Gastroesophageal sphincter (tissue), 4 donors: ENCODE measurements around the gene FRMD5. TPM values are rescaled to one million over a fixed set of nuclear protein-coding genes. Genes with fewer than 3 reads are reported as not detected.
"Not testable (repeated sequence)": the region's sequence is repeated elsewhere in the genome, so short reads cannot be mapped to it uniquely, and the experiment has no call there.

ENCODE experiments used
- ATAC-seq: fragments of 150-250 bp; one replicate; pipeline ENCODE4 v1.9.1; 2016; ENCODE audit warnings: mild to moderate bottlenecking, moderate library complexity
- H3K27ac ChIP-seq, 4 donors: fragments of 200-600 bp; sonication (generic) in 3 of 4; 1 replicate in 3 of 4; 2 replicates in 1 of 4; pipeline ENCODE4 v1.5.1; 2016 to 2019
- H3K27me3 ChIP-seq: fragments of 200-600 bp; sonication (generic); one replicate; pipeline ENCODE4 v1.5.1; 2019
- H3K36me3 ChIP-seq, 2 donors: fragments of 200-600 bp; sonication (generic); one replicate each; pipeline ENCODE4 v1.5.1; 2019; ENCODE audit warnings: control low read depth in 1 of 2
- H3K4me1 ChIP-seq, 3 donors: fragments of 200-600 bp; sonication (generic); 1 replicate in 2 of 3; 2 replicates in 1 of 3; pipeline ENCODE4 v1.5.1; 2016 to 2019; ENCODE audit warnings: control low read depth in 2 of 3
- H3K4me3 ChIP-seq, 2 donors: fragments of 200-600 bp; sonication (generic); one replicate each; pipeline ENCODE4 v1.5.1; 2019; ENCODE audit warnings: mild to moderate bottlenecking in 1 of 2, moderate library complexity in 1 of 2
- H3K9me3 ChIP-seq, 3 donors: fragments of 200-600 bp; sonication (generic); one replicate each; pipeline ENCODE4 v1.5.1; 2017 to 2019; ENCODE audit warnings: control low read depth in 2 of 3
- EP300 ChIP-seq: sonication (generic); formaldehyde crosslinking; IDR thresholded peaks from one replicate; pipeline ENCODE4 v1.6.1; 2017; ENCODE audit warnings: antibody characterized with exemption, mild to moderate bottlenecking
- POLR2A ChIP-seq, 2 donors: fragments of 450-650 bp; IDR thresholded peaks; one replicate each; pipeline ENCODE4 v1.6.1; 2017; ENCODE audit warnings: antibody characterized with exemption in 2 of 2, mild to moderate bottlenecking in 2 of 2, moderate library complexity in 1 of 2
- POLR2AphosphoS5 ChIP-seq: sonication (generic); formaldehyde crosslinking; IDR thresholded peaks from one replicate; pipeline ENCODE4 v1.6.1; 2017; ENCODE audit warnings: antibody characterized with exemption
- WGBS, 2 donors: methylation state at CpG; one replicate each; pipeline ENCODE4 v1.1.5; 2018; ENCODE audit warnings: low coverage in 1 of 2; 5-methylcytosine and 5-hydroxymethylcytosine counted together
- total RNA-seq, 4 donors: library from RNA; depleted of rRNA; stranded (reverse); fragments of >200 nt; gene quantifications; one replicate each; pipeline ENCODE4 v1.1.0, GENCODE V29; 2016
- TF ChIP-seq, protein P1 (sequence below), 4 experiments: fragments of 200-600 bp in 2 of 4; fragments of 450-650 bp in 2 of 4; sonication (generic) in 1 of 4; IDR thresholded peaks; one replicate each; pipeline ENCODE4 v1.5.1; 2017 to 2019; ENCODE audit warnings: antibody characterized with exemption in 4 of 4, mild to moderate bottlenecking in 2 of 4, moderate library complexity in 2 of 4

FRMD5 gene
- total RNA-seq, 4 donors from 2014 or later: 0.47 to 1.2 (median 0.90) TPM

DNA sequence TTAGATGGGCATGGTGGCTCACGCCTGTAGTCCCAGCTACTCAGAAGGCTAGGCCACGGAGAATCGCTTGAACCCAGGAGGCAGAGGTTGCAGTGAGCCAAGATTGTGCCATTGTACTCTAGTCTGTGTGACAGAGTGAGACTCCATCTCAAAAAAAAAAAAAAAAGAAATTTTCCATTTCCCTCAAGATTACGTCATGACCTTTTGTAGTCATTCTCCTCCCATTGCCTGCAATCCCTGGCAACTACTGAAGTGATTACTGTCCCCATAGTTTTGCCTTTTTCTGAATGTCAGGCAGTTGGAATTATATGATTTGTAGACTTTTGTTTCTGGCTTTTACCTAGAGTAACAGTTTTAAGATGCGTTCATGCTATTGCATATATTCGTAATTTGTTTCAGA lies 340.3 kb downstream of the FRMD5 start:
- 89 to 100% methylated on average over 3 to 6 of the region's 6 CpGs for WGBS, 2 donors
- no peak for ATAC-seq
- no peak overlapping the region for H3K27ac ChIP-seq
- H3K4me1 ChIP-seq: no peaks in the 10 kb centered on the region
- H3K4me3 ChIP-seq: no peak overlapping the region
- no peaks in the 10 kb centered on the region for H3K27me3 ChIP-seq
- no peaks in the 10 kb centered on the region for H3K9me3 ChIP-seq
- no peak for TF ChIP-seq EP300
- TF ChIP-seq POLR2AphosphoS5: no peak
- TF ChIP-seq POLR2A (IDR thresholded peaks at IDR 0.05): no peak
- TF ChIP-seq, protein P1, sequence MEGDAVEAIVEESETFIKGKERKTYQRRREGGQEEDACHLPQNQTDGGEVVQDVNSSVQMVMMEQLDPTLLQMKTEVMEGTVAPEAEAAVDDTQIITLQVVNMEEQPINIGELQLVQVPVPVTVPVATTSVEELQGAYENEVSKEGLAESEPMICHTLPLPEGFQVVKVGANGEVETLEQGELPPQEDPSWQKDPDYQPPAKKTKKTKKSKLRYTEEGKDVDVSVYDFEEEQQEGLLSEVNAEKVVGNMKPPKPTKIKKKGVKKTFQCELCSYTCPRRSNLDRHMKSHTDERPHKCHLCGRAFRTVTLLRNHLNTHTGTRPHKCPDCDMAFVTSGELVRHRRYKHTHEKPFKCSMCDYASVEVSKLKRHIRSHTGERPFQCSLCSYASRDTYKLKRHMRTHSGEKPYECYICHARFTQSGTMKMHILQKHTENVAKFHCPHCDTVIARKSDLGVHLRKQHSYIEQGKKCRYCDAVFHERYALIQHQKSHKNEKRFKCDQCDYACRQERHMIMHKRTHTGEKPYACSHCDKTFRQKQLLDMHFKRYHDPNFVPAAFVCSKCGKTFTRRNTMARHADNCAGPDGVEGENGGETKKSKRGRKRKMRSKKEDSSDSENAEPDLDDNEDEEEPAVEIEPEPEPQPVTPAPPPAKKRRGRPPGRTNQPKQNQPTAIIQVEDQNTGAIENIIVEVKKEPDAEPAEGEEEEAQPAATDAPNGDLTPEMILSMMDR (IDR thresholded peaks at IDR 0.05): no peak
- H3K36me3 ChIP-seq: peaks cover 3 to 64% of the 10 kb centered on the region in 2 donors

DNA sequence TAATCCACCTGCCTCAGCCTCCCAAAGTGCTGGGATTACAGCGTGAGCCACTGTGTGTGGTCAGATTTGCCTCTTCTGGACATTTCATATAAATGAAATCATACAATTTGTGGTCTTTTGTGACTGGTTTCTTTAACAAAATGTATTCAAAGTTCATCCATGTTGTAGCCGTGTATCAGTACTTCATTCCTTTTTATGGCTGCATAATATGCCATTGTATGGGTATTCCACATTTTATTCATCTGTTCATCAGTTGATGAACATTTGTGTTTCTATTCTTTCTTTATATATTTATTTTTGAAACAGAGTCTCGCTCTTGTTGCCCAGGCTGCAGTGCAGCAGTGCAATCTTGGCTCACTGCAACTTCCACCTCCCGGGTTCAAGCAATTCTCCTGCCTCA lies 342.5 kb downstream of the FRMD5 start:
- Histone ChIP-seq H3K27me3 (no peaks in the 10 kb centered on the region), H3K4me1 (no peaks in the 10 kb centered on the region), H3K27ac (no peak overlapping the region), H3K4me3 (no peak overlapping the region), H3K36me3 (peaks cover 0 to 55% of the 10 kb centered on the region in 2 donors), H3K9me3 (no peaks in the 10 kb centered on the region)
- no peak for TF ChIP-seq POLR2A (IDR thresholded peaks at IDR 0.05)
- TF ChIP-seq POLR2AphosphoS5: no peak
- TF ChIP-seq, protein P1 (IDR thresholded peaks at IDR 0.05): no peak
- no peak for TF ChIP-seq EP300
- no peak for ATAC-seq
- 96 to 98% methylated on average over 4 of the region's 4 CpGs for WGBS, 2 donors

DNA sequence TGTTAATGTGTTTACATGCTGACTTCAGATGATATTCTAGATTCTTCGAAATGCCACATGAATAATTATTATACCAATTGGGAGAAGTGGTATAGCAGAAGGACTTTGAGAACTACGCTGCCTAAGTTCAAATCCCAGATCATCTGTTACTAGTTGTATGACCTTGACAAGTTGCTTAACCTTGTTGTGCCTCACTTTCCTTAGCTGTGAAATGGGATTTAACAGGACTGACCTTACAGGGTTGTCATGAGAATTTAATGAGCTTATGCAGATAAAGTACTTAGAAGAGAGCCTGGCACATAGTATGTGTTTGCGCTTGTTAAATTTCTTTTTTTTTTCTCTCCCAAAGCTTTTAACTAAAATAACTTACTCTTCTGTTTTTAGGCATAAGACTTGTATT lies 343.8 kb downstream of the FRMD5 start:
- H3K36me3 ChIP-seq: peaks cover 0 to 63% of the 10 kb centered on the region in 2 donors
- no peak for ATAC-seq
- H3K27me3 ChIP-seq: no peaks in the 10 kb centered on the region
- no peaks in the 10 kb centered on the region for H3K9me3 ChIP-seq
- no peaks in the 10 kb centered on the region for H3K4me1 ChIP-seq
- H3K4me3 ChIP-seq: no peak overlapping the region
- 90 to 100% methylated on average over 2 to 3 of the region's 3 CpGs for WGBS, 2 donors
- no peak for TF ChIP-seq POLR2AphosphoS5
- TF ChIP-seq EP300: no peak
- no peak for TF ChIP-seq POLR2A (IDR thresholded peaks at IDR 0.05)
- TF ChIP-seq, protein P1 (IDR thresholded peaks at IDR 0.05): no peak
- no peak overlapping the region for H3K27ac ChIP-seq

DNA sequence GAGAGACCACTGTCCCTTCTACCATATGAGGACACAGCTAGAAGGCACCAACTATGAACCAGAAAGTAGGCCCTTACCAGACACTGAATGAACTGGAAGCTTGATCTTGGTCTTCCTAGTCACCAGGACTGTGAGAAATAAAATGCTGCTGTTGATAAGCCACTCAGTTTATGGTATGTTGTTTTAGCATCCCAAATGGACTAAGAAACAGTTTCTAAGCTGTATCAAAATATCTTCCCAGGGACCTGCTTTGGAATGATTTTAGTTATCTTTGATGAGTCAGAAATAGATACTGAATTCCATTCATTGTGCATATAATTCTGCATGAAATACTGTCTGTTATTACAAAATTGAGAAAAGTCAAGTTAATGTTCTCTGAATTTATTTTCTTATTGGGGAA lies 349.6 kb downstream of the FRMD5 start:
- TF ChIP-seq, protein P1 (IDR thresholded peaks at IDR 0.05): no peak
- TF ChIP-seq POLR2AphosphoS5 (no peak), POLR2A (IDR thresholded peaks at IDR 0.05) (no peak), EP300 (no peak)
- Histone ChIP-seq H3K36me3 (peaks cover 0 to 73% of the 10 kb centered on the region in 2 donors), H3K9me3 (no peaks in the 10 kb centered on the region), H3K27ac (no peak overlapping the region), H3K4me3 (no peak overlapping the region), H3K4me1 (no peaks in the 10 kb centered on the region), H3K27me3 (no peaks in the 10 kb centered on the region)
- ATAC-seq: no peak

DNA sequence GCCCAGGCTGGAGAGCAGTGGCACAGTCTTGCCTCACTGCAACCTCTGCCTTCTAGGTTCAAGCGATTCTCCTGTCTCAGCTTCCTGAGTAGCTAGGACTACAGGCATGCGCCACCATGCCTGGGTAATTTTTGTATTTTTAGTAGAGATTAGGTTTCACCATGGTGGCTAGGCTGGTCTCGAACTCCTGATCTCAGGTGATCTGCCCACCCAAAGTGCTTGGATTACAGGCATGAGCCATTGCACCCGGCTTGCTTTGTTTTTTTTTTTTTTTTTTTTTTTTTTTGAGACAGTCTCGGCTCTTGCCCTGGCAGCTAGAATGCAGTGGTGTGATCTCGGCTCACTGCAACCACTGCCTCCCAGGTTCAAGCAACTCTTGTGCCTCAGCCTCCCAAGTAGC lies 362.6 kb downstream of the FRMD5 start:
- H3K27ac ChIP-seq, H3K9me3 ChIP-seq, H3K4me3 ChIP-seq, H3K4me1 ChIP-seq, H3K27me3 ChIP-seq, ATAC-seq: not testable (repeated sequence)
- H3K36me3 ChIP-seq: peaks cover 0 to 29% of the 10 kb centered on the region in 2 donors
- 92 to 100% methylated on average over 2 to 3 of the region's 6 CpGs for WGBS, 2 donors

DNA sequence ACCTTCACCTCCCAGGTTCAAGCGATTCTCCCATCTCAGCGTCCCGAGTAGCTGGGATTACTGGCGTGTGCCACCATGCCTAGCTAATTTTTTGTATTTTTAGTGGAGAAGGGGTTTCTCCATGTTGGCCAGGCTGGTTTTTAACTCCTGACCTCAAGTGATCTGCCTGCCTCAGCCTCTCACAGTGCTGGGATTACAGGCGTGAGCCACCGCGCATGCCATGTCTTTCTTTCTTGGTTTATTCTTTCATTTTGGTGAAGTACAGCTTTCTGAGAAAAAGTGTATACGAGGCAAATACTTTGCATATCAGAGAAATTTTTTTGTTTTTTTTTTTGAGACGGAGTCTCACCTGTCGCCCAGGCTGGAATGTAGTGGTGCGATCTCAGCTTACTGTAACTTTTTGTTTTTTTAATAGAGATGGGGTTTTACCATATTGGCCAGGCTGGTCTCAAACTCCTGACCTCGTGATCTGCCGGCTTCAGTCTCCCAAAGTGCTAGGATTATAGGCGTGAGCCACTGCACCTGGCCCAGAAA lies 363.5 kb downstream of the FRMD5 start:
- H3K27ac ChIP-seq, H3K4me3 ChIP-seq, H3K9me3 ChIP-seq, ATAC-seq, H3K27me3 ChIP-seq: not testable (repeated sequence)
- WGBS, 2 donors: 87 to 90% methylated on average over 6 to 12 of the region's 14 CpGs
- H3K36me3 ChIP-seq: peaks cover 0 to 20% of the 10 kb centered on the region in 2 donors
- H3K4me1 ChIP-seq: peaks cover 0 to 17% (median 0%) of the 10 kb centered on the region in 3 donors

DNA sequence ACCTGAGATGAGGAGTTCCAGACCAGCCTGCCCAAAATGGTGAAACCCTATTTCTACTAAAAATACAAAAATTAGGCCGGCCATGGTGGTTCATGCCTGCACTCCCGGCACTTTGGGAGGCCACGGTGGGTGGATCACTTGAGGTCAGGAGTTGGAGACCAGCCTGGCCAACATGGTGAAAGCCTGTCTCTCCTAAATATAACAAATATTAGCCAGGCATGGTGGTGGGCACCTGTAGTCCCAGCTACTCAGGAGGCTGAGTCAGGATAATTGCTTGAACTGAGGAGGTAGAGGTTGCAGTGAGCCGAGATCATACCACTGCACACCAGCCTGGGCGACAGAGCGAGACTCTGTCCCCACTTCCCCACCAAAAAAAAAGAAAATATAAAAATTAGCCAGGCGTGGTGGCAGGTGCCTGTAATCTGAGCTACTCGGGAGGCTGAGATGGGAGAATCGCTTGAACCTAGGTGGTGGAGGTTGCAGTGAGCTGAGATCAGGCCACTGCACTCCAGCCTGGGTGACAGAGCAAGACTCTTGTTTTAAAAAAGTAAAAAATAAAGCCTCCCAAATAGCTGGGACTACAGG lies 364.3 kb downstream of the FRMD5 start:
- WGBS, 2 donors: 90 to 93% methylated on average over 3 to 7 of the region's 9 CpGs
- Histone ChIP-seq H3K36me3 (peaks cover 0 to 12% of the 10 kb centered on the region in 2 donors), H3K4me1 (peaks cover 0 to 24% (median 4%) of the 10 kb centered on the region in 3 donors)
- ATAC-seq, H3K9me3 ChIP-seq, H3K27ac ChIP-seq, H3K27me3 ChIP-seq, H3K4me3 ChIP-seq: not testable (repeated sequence)

DNA sequence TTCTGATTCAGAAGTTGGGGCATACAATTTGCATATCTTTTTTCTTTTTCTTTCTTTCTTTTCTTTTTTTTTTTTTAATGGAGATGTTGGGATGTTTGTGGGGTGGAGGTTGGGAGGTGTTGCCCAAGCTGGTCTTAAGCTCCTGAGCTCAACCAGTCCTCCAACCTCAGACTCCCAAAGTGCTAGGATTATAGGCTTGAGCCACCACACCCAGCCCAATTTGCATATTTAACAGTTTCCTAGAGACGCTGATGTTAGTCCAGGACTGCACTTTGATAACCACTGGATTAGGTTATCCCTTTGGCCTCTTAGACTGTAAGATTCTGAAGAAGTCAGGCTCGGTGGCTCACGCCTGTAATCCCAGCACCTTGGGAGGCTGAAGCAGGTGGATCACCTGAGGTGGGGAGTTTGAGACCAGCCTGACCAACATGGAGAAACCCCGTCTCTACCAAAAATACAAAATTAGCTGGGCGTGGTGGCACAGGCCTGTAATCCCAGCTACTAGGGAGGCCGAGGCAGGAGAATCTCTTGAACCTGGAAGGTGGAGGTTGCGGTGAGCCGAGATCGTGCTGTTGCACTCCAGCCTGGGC lies 365.0 kb downstream of the FRMD5 start:
- not testable (repeated sequence) for H3K27ac ChIP-seq, ATAC-seq, H3K4me3 ChIP-seq, H3K9me3 ChIP-seq, H3K36me3 ChIP-seq, H3K27me3 ChIP-seq
- peaks cover 0 to 27% (median 4%) of the 10 kb centered on the region in 3 donors for H3K4me1 ChIP-seq
- WGBS, 2 donors: 100% methylated on average over 3 of the region's 9 CpGs; no CpG with 5 or more reads in 1 of the 2 donors
